ENCODE results near the gene VAMP7.

The VAMP7 gene

DNA sequence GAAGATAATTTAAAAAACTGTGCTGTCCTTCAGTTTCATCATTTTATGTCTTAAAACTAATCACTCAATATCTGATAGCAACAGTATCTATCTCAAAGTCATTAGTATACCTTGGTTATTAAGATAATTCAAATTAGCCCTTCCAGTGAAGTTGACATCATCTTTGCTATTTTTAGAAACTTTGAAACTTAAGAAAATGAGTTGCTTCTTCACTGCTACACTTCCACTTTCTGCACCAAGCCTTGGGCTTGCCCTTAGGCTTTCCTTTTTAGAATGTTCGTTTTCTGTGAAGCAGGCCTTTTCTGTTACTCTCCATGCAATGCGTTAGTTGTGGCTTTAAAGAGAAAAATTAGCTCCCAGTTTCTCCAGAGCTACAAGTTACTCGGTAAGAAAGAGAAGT, 4.4 kb upstream of the VAMP7 start:
- Histone ChIP-seq H3K36me3 (ENCODE audit: control insufficient read depth, insufficient read depth, low read length) (no peaks in the 10 kb centered on the region), H3K4me3 (ENCODE audit: low read depth, low read length) (no peak overlapping the region), H3K9me3 (ENCODE audit: control insufficient read depth, insufficient read depth, low read depth, low read length) (peaks cover 5% of the 10 kb centered on the region; the same call in 1 of the 2 replicates), H3K9ac (ENCODE audit: low read length) (no peak overlapping the region), H3K27me3 (ENCODE audit: control insufficient read depth, insufficient read depth, low read length) (no peaks in the 10 kb centered on the region; the same call in 1 of the 2 replicates), H3K4me1 (ENCODE audit: control insufficient read depth, insufficient read depth, low read length) (no peaks in the 10 kb centered on the region), H3K27ac (ENCODE audit: low read depth, low read length) (no peak overlapping the region)

GRCh38 chrX:155877288-155877687, 3.9 kb upstream of the VAMP7 start:
- no peaks in the 10 kb centered on the region for H3K4me1 ChIP-seq (ENCODE audit: control insufficient read depth, insufficient read depth, low read length)
- H3K36me3 ChIP-seq (ENCODE audit: control insufficient read depth, insufficient read depth, low read length): no peaks in the 10 kb centered on the region
- no peak overlapping the region for H3K4me3 ChIP-seq (ENCODE audit: low read depth, low read length)
- H3K27ac ChIP-seq (ENCODE audit: low read depth, low read length): no peak overlapping the region
- no peak overlapping the region for H3K9ac ChIP-seq (ENCODE audit: low read length)
- H3K9me3 ChIP-seq (ENCODE audit: control insufficient read depth, insufficient read depth, low read depth, low read length): peaks cover 5% of the 10 kb centered on the region; the same call in 1 of the 2 replicates
- no peaks in the 10 kb centered on the region; the same call in 1 of the 2 replicates for H3K27me3 ChIP-seq (ENCODE audit: control insufficient read depth, insufficient read depth, low read length)

- Histone ChIP-seq H3K27me3 (ENCODE audit: control insufficient read depth, insufficient read depth, low read length) (no peaks in the 10 kb centered on the region; the same call in 1 of the 2 replicates), H3K27ac (ENCODE audit: low read depth, low read length) (no peak overlapping the region), H3K9ac (ENCODE audit: low read length) (no peak overlapping the region), H3K9me3 (ENCODE audit: control insufficient read depth, insufficient read depth, low read depth, low read length) (peaks cover 5% of the 10 kb centered on the region; the same call in 1 of the 2 replicates), H3K4me3 (ENCODE audit: low read depth, low read length) (peak overlapping the region; percentile 92), H3K4me1 (ENCODE audit: control insufficient read depth, insufficient read depth, low read length) (no peaks in the 10 kb centered on the region), H3K36me3 (ENCODE audit: control insufficient read depth, insufficient read depth, low read length) (no peaks in the 10 kb centered on the region)
Observed at GRCh38 chrX:155880586-155881157, 473 bp upstream of the VAMP7 start.

DNA sequence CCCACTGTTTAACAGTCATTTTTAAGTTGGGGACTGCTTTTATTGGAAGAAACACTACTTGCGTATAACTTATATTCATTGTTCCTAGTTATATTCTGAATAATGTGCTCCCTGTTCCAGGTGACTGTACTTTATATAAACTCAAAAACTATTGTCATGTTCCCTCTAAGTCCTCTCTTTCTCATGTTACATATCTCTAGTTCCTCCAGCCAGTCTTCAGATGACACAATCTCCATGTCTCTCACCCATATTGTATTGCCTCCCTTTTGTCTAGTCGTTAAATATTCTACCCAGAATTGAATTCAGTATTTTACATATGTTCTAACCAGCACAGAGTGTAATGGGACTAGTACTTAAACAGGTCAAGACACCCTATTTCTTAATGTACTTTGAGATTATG, 5.3 kb downstream of the VAMP7 start:
- H3K9me3 ChIP-seq (ENCODE audit: control insufficient read depth, insufficient read depth, low read depth, low read length): peaks cover under 1% of the 10 kb centered on the region; the same call in 1 of the 2 replicates
- H3K36me3 ChIP-seq (ENCODE audit: control insufficient read depth, insufficient read depth, low read length): peaks cover 14% of the 10 kb centered on the region
- no peak overlapping the region for H3K27ac ChIP-seq (ENCODE audit: low read depth, low read length)
- H3K9ac ChIP-seq (ENCODE audit: low read length): no peak overlapping the region
- H3K4me1 ChIP-seq (ENCODE audit: control insufficient read depth, insufficient read depth, low read length): no peaks in the 10 kb centered on the region; the same call in 1 of the 2 replicates
- H3K27me3 ChIP-seq (ENCODE audit: control insufficient read depth, insufficient read depth, low read length): no peaks in the 10 kb centered on the region
- no peak overlapping the region for H3K4me3 ChIP-seq (ENCODE audit: low read depth, low read length)

- no peaks in the 10 kb centered on the region; the same call in 1 of the 2 replicates for H3K4me1 ChIP-seq (ENCODE audit: control insufficient read depth, insufficient read depth, low read length)
- H3K9me3 ChIP-seq (ENCODE audit: control insufficient read depth, insufficient read depth, low read depth, low read length): peaks cover under 1% of the 10 kb centered on the region; the same call in 1 of the 2 replicates
- H3K27ac ChIP-seq (ENCODE audit: low read depth, low read length): no peak overlapping the region; the same call in 1 of the 2 replicates
- H3K36me3 ChIP-seq (ENCODE audit: control insufficient read depth, insufficient read depth, low read length): peaks cover 23% of the 10 kb centered on the region
- H3K9ac ChIP-seq (ENCODE audit: low read length): no peak overlapping the region
- H3K27me3 ChIP-seq (ENCODE audit: control insufficient read depth, insufficient read depth, low read length): no peaks in the 10 kb centered on the region
- H3K4me3 ChIP-seq (ENCODE audit: low read depth, low read length): no peak overlapping the region
Observed at GRCh38 chrX:155888139-155888538, 7.0 kb downstream of the VAMP7 start.

DNA sequence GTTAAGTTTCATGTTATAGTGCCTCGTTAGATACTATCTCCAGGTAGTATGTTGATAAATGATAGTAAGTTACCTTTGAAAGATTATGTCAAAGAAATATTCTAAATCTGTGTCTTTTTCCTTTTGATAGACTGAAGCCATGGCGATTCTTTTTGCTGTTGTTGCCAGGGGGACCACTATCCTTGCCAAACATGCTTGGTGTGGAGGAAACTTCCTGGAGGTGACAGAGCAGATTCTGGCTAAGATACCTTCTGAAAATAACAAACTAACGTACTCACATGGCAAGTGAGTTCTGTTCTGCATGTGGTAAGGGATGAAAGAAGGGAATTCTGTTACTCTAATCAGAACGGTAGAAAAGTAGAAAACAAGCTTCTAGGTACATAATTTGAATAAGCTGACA, 8.2 kb downstream of the VAMP7 start:
- H3K4me3 ChIP-seq (ENCODE audit: low read depth, low read length): no peak overlapping the region
- H3K9ac ChIP-seq (ENCODE audit: low read length): no peak overlapping the region
- H3K9me3 ChIP-seq (ENCODE audit: control insufficient read depth, insufficient read depth, low read depth, low read length): peaks cover 7% of the 10 kb centered on the region; the same call in 1 of the 2 replicates
- H3K27ac ChIP-seq (ENCODE audit: low read depth, low read length): no peak overlapping the region
- H3K36me3 ChIP-seq (ENCODE audit: control insufficient read depth, insufficient read depth, low read length): peaks cover 31% of the 10 kb centered on the region
- no peaks in the 10 kb centered on the region for H3K27me3 ChIP-seq (ENCODE audit: control insufficient read depth, insufficient read depth, low read length)
- no peaks in the 10 kb centered on the region; the same call in 1 of the 2 replicates for H3K4me1 ChIP-seq (ENCODE audit: control insufficient read depth, insufficient read depth, low read length)

- Histone ChIP-seq H3K9me3 (ENCODE audit: control insufficient read depth, insufficient read depth, low read depth, low read length) (peaks cover 23% of the 10 kb centered on the region; the same call in 1 of the 2 replicates), H3K27me3 (ENCODE audit: control insufficient read depth, insufficient read depth, low read length) (no peaks in the 10 kb centered on the region), H3K4me1 (ENCODE audit: control insufficient read depth, insufficient read depth, low read length) (no peaks in the 10 kb centered on the region; the same call in 1 of the 2 replicates), H3K9ac (ENCODE audit: low read length) (no peak overlapping the region), H3K4me3 (ENCODE audit: low read depth, low read length) (no peak overlapping the region), H3K36me3 (ENCODE audit: control insufficient read depth, insufficient read depth, low read length) (peaks cover 48% of the 10 kb centered on the region), H3K27ac (ENCODE audit: low read depth, low read length) (no peak overlapping the region)
Observed at GRCh38 chrX:155891446-155892210, 10.5 kb downstream of the VAMP7 start.

GRCh38 chrX:155893521-155893920, 12.4 kb downstream of the VAMP7 start:
- peaks cover 62% of the 10 kb centered on the region for H3K36me3 ChIP-seq (ENCODE audit: control insufficient read depth, insufficient read depth, low read length)
- no peak overlapping the region for H3K27ac ChIP-seq (ENCODE audit: low read depth, low read length)
- no peaks in the 10 kb centered on the region; the same call in 1 of the 2 replicates for H3K4me1 ChIP-seq (ENCODE audit: control insufficient read depth, insufficient read depth, low read length)
- no peak overlapping the region for H3K4me3 ChIP-seq (ENCODE audit: low read depth, low read length)
- H3K9me3 ChIP-seq (ENCODE audit: control insufficient read depth, insufficient read depth, low read depth, low read length): peaks cover 23% of the 10 kb centered on the region; the same call in 1 of the 2 replicates
- H3K27me3 ChIP-seq (ENCODE audit: control insufficient read depth, insufficient read depth, low read length): no peaks in the 10 kb centered on the region
- H3K9ac ChIP-seq (ENCODE audit: low read length): no peak overlapping the region

DNA sequence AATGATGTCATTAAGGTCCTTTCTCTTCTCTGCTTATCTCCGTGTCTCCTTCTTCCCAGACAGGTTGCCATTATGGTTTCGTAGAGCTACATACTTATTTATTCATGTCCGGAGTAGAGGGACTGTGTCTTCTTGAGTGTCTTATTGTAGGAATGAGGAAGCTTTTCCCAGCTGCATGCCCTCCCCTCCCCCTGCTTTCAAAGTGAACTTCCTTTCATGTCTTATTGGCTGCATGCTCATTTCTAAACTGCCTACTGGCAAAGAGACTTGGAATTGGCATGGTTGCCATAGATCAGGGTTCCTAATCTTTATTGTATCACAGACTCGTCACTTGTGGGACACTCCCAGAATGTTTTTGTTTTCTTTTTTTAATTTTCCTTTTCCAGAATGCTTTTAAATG, 15.4 kb downstream of the VAMP7 start:
- Histone ChIP-seq H3K4me1 (ENCODE audit: control insufficient read depth, insufficient read depth, low read length) (no peaks in the 10 kb centered on the region), H3K9me3 (ENCODE audit: control insufficient read depth, insufficient read depth, low read depth, low read length) (peaks cover 32% of the 10 kb centered on the region; the same call in 1 of the 2 replicates), H3K27ac (ENCODE audit: low read depth, low read length) (no peak overlapping the region), H3K36me3 (ENCODE audit: control insufficient read depth, insufficient read depth, low read length) (peaks cover 67% of the 10 kb centered on the region), H3K27me3 (ENCODE audit: control insufficient read depth, insufficient read depth, low read length) (no peaks in the 10 kb centered on the region), H3K9ac (ENCODE audit: low read length) (no peak overlapping the region), H3K4me3 (ENCODE audit: low read depth, low read length) (no peak overlapping the region)

- H3K9me3 ChIP-seq (ENCODE audit: control insufficient read depth, insufficient read depth, low read depth, low read length): peaks cover 25% of the 10 kb centered on the region; the same call in 1 of the 2 replicates
- no peak overlapping the region for H3K4me3 ChIP-seq (ENCODE audit: low read depth, low read length)
- no peak overlapping the region for H3K27ac ChIP-seq (ENCODE audit: low read depth, low read length)
- H3K27me3 ChIP-seq (ENCODE audit: control insufficient read depth, insufficient read depth, low read length): no peaks in the 10 kb centered on the region
- peaks cover 51% of the 10 kb centered on the region for H3K36me3 ChIP-seq (ENCODE audit: control insufficient read depth, insufficient read depth, low read length)
- no peaks in the 10 kb centered on the region for H3K4me1 ChIP-seq (ENCODE audit: control insufficient read depth, insufficient read depth, low read length)
- no peak overlapping the region for H3K9ac ChIP-seq (ENCODE audit: low read length)
Observed at GRCh38 chrX:155899366-155899765, 18.2 kb downstream of the VAMP7 start.

DNA sequence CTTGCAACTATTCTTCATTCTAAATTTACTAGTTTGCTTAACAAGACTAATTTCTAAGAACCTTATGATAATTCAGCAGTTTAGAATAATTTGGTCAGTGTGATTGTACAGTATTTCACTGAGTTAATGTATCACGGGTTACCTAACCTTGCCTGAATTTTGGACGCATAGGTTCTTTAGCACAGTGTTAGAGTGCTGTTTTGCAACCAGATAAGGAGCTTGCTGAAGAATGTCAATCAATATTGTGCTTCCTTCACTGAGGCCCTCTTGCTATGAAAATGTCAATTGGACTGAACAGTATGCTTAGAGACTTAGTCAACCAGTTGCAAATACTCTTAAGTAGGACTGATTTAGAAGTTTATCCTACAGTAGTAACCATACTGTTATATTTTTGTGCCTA, 19.6 kb downstream of the VAMP7 start:
- H3K9ac ChIP-seq (ENCODE audit: low read length): no peak overlapping the region
- H3K9me3 ChIP-seq (ENCODE audit: control insufficient read depth, insufficient read depth, low read depth, low read length): peaks cover 15% of the 10 kb centered on the region; the same call in 1 of the 2 replicates
- H3K27me3 ChIP-seq (ENCODE audit: control insufficient read depth, insufficient read depth, low read length): no peaks in the 10 kb centered on the region
- no peak overlapping the region for H3K4me3 ChIP-seq (ENCODE audit: low read depth, low read length)
- H3K4me1 ChIP-seq (ENCODE audit: control insufficient read depth, insufficient read depth, low read length): no peaks in the 10 kb centered on the region
- no peak overlapping the region for H3K27ac ChIP-seq (ENCODE audit: low read depth, low read length)
- peaks cover 44% of the 10 kb centered on the region for H3K36me3 ChIP-seq (ENCODE audit: control insufficient read depth, insufficient read depth, low read length)

Measured in HUES6 (cell line).